Measurements from ENCODE around the gene CALCA.

DNA sequence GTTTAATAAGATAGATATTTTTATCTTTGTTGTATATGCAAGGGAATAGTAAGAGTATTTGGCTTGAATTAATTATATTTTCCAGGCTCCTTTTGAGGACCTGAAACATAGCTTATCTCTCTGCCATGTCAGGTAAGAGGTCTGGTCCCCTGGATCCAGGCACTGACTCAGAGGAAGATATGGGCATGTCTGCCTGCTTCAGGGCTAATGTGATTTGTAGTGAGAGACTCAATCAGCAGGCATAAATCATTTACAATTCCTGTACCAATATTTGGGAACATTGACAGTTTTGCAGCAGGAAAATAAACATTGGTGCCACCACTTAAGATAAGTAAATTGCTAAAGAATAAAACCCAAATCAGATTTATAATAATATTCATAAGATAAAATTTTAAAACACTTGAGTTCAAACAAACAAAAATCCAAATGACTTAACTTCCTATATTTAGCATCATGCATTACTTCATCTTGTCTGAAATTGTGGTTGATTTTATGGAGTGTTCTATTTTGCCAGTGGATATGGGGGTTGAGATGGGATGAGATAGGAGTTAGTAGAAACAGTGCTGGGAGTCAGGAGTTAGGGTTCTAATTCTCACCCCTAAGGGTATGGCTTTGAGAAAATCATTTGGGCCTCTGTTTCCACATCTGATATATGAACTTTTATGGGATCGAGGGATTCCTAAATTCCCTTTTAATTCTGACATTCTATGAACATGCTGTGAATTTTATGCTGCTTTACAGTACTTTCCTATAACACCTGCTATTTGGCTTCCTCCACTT lies 5.1 kb upstream of the CALCA start:
- TF ChIP-seq CTCF (IDR thresholded peaks at IDR 0.05) (no peak), POLR2A (IDR thresholded peaks at IDR 0.05) (no peak), POLR2AphosphoS5 (IDR thresholded peaks at IDR 0.05) (no peak), EP300 (IDR thresholded peaks at IDR 0.05) (no peak)
